GM12892 (cell line): ENCODE measurements around the gene TRAF7.

Experiments
- POLR2A ChIP-seq: IDR thresholded peaks from 2 replicates; pipeline ENCODE4 v1.6.1; 2011; ENCODE audit warnings: low read depth, low read length, control low read depth
- POLR2AphosphoS5 ChIP-seq: IDR thresholded peaks from 2 replicates; pipeline ENCODE4 v1.6.1; 2011; ENCODE audit warnings: low read depth, low read length, control low read depth
- TAF1 ChIP-seq: IDR thresholded peaks from 2 replicates; pipeline ENCODE4 v1.6.1; 2011; ENCODE audit warnings: low read depth, mild to moderate bottlenecking, control low read depth, low read length, borderline replicate concordance

- TF ChIP-seq POLR2A (no peak), TAF1 (no peak), POLR2AphosphoS5 (no peak)
Measured at GRCh38 chr16:2177561-2177960, 22.0 kb downstream of the TRAF7 start.
